ENCODE measurements around the gene OR2AG1. TPM values are rescaled to one million over a fixed set of nuclear protein-coding genes. Genes with fewer than 3 reads are reported as not detected.

Gene OR2AG1
- total and polyA plus RNA-seq, 2 experiments from 2014 or later, result 0.16 TPM; not detected in 1

- H3K4me2 ChIP-seq, result no peak overlapping the region
- peaks cover 7% of the 10 kb centered on the region; the same call in 1 of the 2 replicates for H3K9me2 ChIP-seq (ENCODE audit: insufficient read depth)
- no peaks in the 10 kb centered on the region for H4K20me1 ChIP-seq (replicated peaks; ENCODE audit: insufficient read depth)
- TF ChIP-seq STAT1 (IDR thresholded peaks at IDR 0.05; ENCODE audit: unreplicated experiment) (no peak), REST (IDR thresholded peaks at IDR 0.05; ENCODE audit: unreplicated experiment) (no peak), JUNB (IDR thresholded peaks at IDR 0.05; ENCODE audit: unreplicated experiment) (no peak), EZH2 (IDR thresholded peaks at IDR 0.05; ENCODE audit: low read depth, unreplicated experiment) (no peak), CREB1 (CRISPR knock-in tag; IDR thresholded peaks at IDR 0.05; ENCODE audit: low read depth) (no peak), NANOG (IDR thresholded peaks at IDR 0.05; ENCODE audit: borderline replicate concordance) (no peak)
- TF ChIP-seq, protein P1, sequence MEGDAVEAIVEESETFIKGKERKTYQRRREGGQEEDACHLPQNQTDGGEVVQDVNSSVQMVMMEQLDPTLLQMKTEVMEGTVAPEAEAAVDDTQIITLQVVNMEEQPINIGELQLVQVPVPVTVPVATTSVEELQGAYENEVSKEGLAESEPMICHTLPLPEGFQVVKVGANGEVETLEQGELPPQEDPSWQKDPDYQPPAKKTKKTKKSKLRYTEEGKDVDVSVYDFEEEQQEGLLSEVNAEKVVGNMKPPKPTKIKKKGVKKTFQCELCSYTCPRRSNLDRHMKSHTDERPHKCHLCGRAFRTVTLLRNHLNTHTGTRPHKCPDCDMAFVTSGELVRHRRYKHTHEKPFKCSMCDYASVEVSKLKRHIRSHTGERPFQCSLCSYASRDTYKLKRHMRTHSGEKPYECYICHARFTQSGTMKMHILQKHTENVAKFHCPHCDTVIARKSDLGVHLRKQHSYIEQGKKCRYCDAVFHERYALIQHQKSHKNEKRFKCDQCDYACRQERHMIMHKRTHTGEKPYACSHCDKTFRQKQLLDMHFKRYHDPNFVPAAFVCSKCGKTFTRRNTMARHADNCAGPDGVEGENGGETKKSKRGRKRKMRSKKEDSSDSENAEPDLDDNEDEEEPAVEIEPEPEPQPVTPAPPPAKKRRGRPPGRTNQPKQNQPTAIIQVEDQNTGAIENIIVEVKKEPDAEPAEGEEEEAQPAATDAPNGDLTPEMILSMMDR (conservative IDR thresholded peaks at IDR 0.05; ENCODE audit: low read depth in 2 of 2), result no peak
- ATAC-seq (no peak), DNase-seq (ENCODE audit: low spot score) (no peak)
- no peak overlapping the region for H3K4me3 ChIP-seq
- no peaks in the 10 kb centered on the region for H3K36me3 Mint-ChIP-seq (ENCODE audit: low read depth)
- no peaks in the 10 kb centered on the region for H3K27me3 ChIP-seq (ENCODE audit: insufficient read depth)
- no peaks in the 10 kb centered on the region for H3F3A ChIP-seq (replicated peaks; ENCODE audit: low read depth)
- no peaks in the 10 kb centered on the region for H3K79me2 ChIP-seq (replicated peaks; ENCODE audit: insufficient read depth)
- H3K36me3 ChIP-seq (ENCODE audit: insufficient read depth), result no peaks in the 10 kb centered on the region
- no peaks in the 10 kb centered on the region for H3K4me1 Mint-ChIP-seq
- no peak overlapping the region for H2AFZ ChIP-seq
- H3K9me3 Mint-ChIP-seq, result no peaks in the 10 kb centered on the region
- no peak overlapping the region for H3K4me3 Mint-ChIP-seq
- H3K27me3 Mint-ChIP-seq (ENCODE audit: insufficient read depth, low read depth, poor library complexity), result no peaks in the 10 kb centered on the region
- no peak overlapping the region for H3K27ac ChIP-seq (ENCODE audit: low read depth)
- no peaks in the 10 kb centered on the region for H3K4me1 ChIP-seq (ENCODE audit: insufficient read depth)
- no peak overlapping the region for H3K27ac Mint-ChIP-seq
Observed at GRCh38 chr11:6746626-6747025, 36.2 kb upstream of the OR2AG1 start.

- Mint-ChIP-seq H3K27me3 (ENCODE audit: insufficient read depth, low read depth, poor library complexity) (no peaks in the 10 kb centered on the region), H3K4me1 (no peaks in the 10 kb centered on the region), H3K4me3 (no peak overlapping the region), H3K36me3 (ENCODE audit: low read depth) (no peaks in the 10 kb centered on the region), H3K9me3 (no peaks in the 10 kb centered on the region), H3K27ac (no peak overlapping the region)
- H4K20me1 ChIP-seq (replicated peaks; ENCODE audit: insufficient read depth), result no peaks in the 10 kb centered on the region
- H3K79me2 ChIP-seq (replicated peaks; ENCODE audit: insufficient read depth), result no peaks in the 10 kb centered on the region
- no peak overlapping the region for H2AFZ ChIP-seq
- H3K4me1 ChIP-seq (ENCODE audit: insufficient read depth), result no peaks in the 10 kb centered on the region
- no peaks in the 10 kb centered on the region for H3F3A ChIP-seq (replicated peaks; ENCODE audit: low read depth)
- no peaks in the 10 kb centered on the region for H3K27me3 ChIP-seq (ENCODE audit: insufficient read depth)
- no peaks in the 10 kb centered on the region for H3K36me3 ChIP-seq (ENCODE audit: insufficient read depth)
- ATAC-seq (no peak), DNase-seq (ENCODE audit: low spot score) (no peak)
- H3K4me3 ChIP-seq, result no peak overlapping the region
- H3K27ac ChIP-seq (ENCODE audit: low read depth), result no peak overlapping the region
- no peak overlapping the region for H3K4me2 ChIP-seq
- H3K9me2 ChIP-seq (ENCODE audit: insufficient read depth), result peaks cover 11% of the 10 kb centered on the region; the same call in 1 of the 2 replicates
- no peak for TF ChIP-seq ZNF114 (CRISPR knock-in tag; IDR thresholded peaks at IDR 0.05)
- TF ChIP-seq POLR2AphosphoS5 (IDR thresholded peaks at IDR 0.05; ENCODE audit: low read depth), result no peak
- no peak for TF ChIP-seq ETS1 (IDR thresholded peaks at IDR 0.05)
- TF ChIP-seq JUNB (IDR thresholded peaks at IDR 0.05; ENCODE audit: unreplicated experiment), result no peak
- no peak for TF ChIP-seq ZNF331 (CRISPR knock-in tag; IDR thresholded peaks at IDR 0.05; ENCODE audit: low read depth)
- no peak for TF ChIP-seq EZH2 (IDR thresholded peaks at IDR 0.05; ENCODE audit: low read depth, unreplicated experiment)
- TF ChIP-seq REST (IDR thresholded peaks at IDR 0.05; ENCODE audit: unreplicated experiment), result no peak
Observed at GRCh38 chr11:6747097-6747668, 35.6 kb upstream of the OR2AG1 start.

All from GM23338 (cell line).